Right lung (tissue), 5 donors: ENCODE data around the gene CDH5. TPM values are rescaled to one million over a fixed set of nuclear protein-coding genes. Genes with fewer than 3 reads are reported as not detected.
"Not testable (repeated sequence)": the region's sequence is repeated elsewhere in the genome, so short reads cannot be mapped to it uniquely, and the experiment has no call there.

Source experiments
- DNase-seq, 2 donors: peaks; one replicate each; pipeline ENCODE4 v3.0.0-alpha.2; 2013
- polyA plus RNA-seq, 5 donors: library from polyadenylated mRNA; unstranded; fragments of 120-200 nt; gene quantifications; one replicate each; pipeline versions ENCODE4 v1.2.1 to v1.2.3, GENCODE V29; 2013; ENCODE audit warnings: inconsistent platforms in 1 of 5, low replicate concordance in 1 of 5; ENCODE audit not compliant: insufficient read length in 5 of 5, insufficient read depth in 1 of 5

The CDH5 gene
- polyA plus RNA-seq, 5 donors: 133 to 168 (median 145) TPM

- no peak for DNase-seq
These were observed 69.4 kb downstream of the CDH5 start for GRCh38 chr16:66435896-66436295.

GRCh38 chr16:66437391-66437945, 71.0 kb downstream of the CDH5 start:
- DNase-seq: no peak

GRCh38 chr16:66438536-66438935, 72.0 kb downstream of the CDH5 start:
- no peak for DNase-seq

- no peak for DNase-seq
These were observed 72.7 kb downstream of the CDH5 start for GRCh38 chr16:66439051-66439730.

GRCh38 chr16:66440271-66440802, 73.8 kb downstream of the CDH5 start:
- DNase-seq: no peak

- DNase-seq: no peak
These were observed 74.5 kb downstream of the CDH5 start for GRCh38 chr16:66440970-66441369.

- DNase-seq: no peak
These were observed 75.3 kb downstream of the CDH5 start for GRCh38 chr16:66441586-66442375.

GRCh38 chr16:66442502-66443268, 76.2 kb downstream of the CDH5 start:
- no peak for DNase-seq

GRCh38 chr16:66443269-66443652, 76.8 kb downstream of the CDH5 start:
- DNase-seq: no peak

GRCh38 chr16:66444049-66444481, 77.6 kb downstream of the CDH5 start:
- no peak for DNase-seq

GRCh38 chr16:66446737-66447136, 80.2 kb downstream of the CDH5 start:
- DNase-seq: no peak

- DNase-seq: no peak
These were observed 81.0 kb downstream of the CDH5 start for GRCh38 chr16:66447491-66447890.

- no peak for DNase-seq
These were observed 85.1 kb downstream of the CDH5 start for GRCh38 chr16:66451548-66451947.

GRCh38 chr16:66453230-66453629, 86.7 kb downstream of the CDH5 start:
- not testable (repeated sequence) for DNase-seq

Other genes with a start within 250 kb of the CDH5 start
- 10 to 100 TPM in 3 of 5 donors, 1 to 10 TPM in 2; 9.0 to 12.7 (median 10.6) TPM for gene BEAN1, start 60.6 kb downstream of the CDH5 start, polyA plus RNA-seq
- 10 to 100 TPM; 29.1 to 36.2 (median 33.9) TPM for gene TK2, start 183.4 kb downstream of the CDH5 start, polyA plus RNA-seq
- 10 to 100 TPM; 36.4 to 55.8 (median 43.5) TPM for gene CKLF, start 185.9 kb downstream of the CDH5 start, polyA plus RNA-seq
- 10 to 100 TPM in 1 of 5 donors, 1 to 10 TPM in 4; 5.3 to 10.8 (median 9.5) TPM for gene CMTM1, start 199.7 kb downstream of the CDH5 start, polyA plus RNA-seq
- gene CMTM2, start 212.8 kb downstream of the CDH5 start, polyA plus RNA-seq: 1 to 10 TPM in 2 of 5 donors, under 1 TPM in 3; 0.60 to 1.1 (median 0.95) TPM
- gene CMTM3, start 238.0 kb downstream of the CDH5 start, polyA plus RNA-seq: 100 to 1,000 TPM in 1 of 5 donors, 10 to 100 TPM in 4; 78.5 to 103 (median 86.1) TPM